Inflammatory macrophage treated with lipopolysaccharide for 4 hours (primary cell): ENCODE data around the gene CCDC183.
"Not testable (repeated sequence)": the region's sequence is repeated elsewhere in the genome, so short reads cannot be mapped to it uniquely, and the experiment has no call there.

Source experiments
- DNase-seq: peaks from one replicate; pipeline ENCODE4 v3.0.0-alpha.2; 2020

Gene CCDC183

DNA sequence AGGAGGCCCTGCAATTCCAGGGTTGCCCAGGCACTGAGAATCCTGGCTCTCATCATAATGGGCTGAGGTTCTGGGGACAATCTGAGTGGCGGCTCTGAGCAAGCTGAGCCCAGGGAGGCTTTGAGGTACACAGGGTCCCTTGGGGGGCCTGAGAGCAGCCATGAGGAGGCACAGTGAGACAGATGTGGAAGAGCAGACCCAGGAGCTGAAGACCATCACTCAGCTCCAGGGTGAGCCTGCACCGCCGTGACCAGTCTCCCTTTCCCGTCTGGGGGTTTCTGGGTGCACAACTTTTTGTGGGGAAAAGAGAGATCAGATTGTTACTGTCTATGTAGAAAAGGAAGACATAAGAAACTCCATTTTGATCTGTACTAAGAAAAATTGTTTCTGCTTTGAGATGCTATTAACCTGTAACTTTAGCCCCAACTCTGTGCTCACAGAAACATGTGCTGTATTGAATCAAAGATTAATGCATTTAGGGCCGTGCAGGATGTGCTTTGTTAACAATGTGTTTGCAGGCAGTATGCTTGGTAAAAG lies at the start of gene CCDC183:
TSS of gene CCDC183 (plus strand) at position 101 of the 537 bp plus-strand sequence. CDS start at position 161, 60 bp downstream.
- DNase-seq = no peak

- no peak for DNase-seq
Measured at GRCh38 chr9:136746621-136747020, 49.5 kb upstream of the CCDC183 start.

DNA sequence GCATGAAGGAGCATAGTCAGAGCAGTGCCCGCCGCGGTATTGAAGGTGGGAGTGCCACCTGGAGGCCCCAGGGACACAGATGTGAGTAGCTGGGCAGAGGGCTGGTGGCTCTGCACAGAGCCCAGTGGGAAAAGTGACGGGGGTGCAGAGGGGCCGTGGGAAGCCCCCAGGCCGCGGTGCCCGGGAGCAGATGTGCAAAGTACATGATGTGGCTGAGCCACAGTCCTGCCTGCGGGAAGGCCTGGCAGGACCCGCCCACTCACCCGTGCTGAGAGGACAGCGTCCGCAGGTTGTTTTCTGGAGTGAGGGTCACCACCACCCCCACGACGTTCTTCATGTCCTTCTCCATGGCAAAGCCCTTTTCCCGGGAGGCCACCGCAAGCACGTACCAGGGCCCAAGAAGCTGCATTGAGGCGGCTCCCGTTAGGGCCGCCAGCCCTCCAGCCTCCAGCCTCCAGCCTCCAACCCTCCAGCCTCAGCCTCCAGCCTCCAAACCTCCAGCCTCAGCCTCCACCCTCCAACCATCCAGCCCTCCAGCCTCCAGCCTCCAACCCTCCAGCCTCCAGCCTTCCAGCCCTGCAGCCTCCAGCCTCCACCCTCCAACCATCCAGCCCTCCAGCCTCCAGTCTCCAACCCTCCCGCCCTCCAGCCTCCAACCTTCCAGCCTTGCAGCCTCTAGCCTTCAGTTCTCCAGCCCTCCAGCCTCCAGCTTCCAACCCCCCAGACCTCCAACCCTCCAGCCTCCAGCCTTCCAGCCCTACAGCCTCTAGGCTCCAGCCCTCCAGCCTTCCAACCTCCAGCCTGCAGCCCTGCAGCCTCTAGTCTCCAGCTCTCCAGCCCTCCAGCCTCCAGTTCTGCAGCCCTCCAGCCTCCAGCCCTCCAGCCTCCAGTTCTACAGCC lies 48.7 kb upstream of the CCDC183 start:
- DNase-seq = no peak

DNA sequence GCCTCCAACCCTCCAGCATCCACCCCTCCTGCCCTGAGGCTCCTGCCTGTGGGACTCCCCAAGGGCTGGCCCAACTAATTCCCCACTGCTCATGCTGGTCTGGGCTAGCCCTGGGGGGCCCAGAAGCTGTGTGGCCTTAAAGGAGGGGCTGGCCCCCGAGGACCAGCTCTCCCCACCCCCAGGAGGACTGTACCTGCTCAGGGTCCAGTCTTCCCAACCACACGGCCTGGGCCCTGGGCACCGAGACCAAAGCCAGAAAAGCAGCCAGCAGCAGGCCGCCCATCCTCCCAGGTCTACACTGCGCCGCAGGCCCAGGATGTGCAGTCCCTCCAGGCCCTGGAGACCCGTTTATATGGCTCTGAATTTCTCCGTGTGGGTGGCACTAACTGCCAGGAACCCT lies 47.9 kb upstream of the CCDC183 start, which contains the start of gene LCN6:
TSS of gene LCN6 (minus strand) at position 325 of the 400 bp plus-strand sequence. CDS start at position 283, 42 bp downstream.
- DNase-seq = no peak

- no peak for DNase-seq
Measured at GRCh38 chr9:136748666-136749611, 47.2 kb upstream of the CCDC183 start.

DNA sequence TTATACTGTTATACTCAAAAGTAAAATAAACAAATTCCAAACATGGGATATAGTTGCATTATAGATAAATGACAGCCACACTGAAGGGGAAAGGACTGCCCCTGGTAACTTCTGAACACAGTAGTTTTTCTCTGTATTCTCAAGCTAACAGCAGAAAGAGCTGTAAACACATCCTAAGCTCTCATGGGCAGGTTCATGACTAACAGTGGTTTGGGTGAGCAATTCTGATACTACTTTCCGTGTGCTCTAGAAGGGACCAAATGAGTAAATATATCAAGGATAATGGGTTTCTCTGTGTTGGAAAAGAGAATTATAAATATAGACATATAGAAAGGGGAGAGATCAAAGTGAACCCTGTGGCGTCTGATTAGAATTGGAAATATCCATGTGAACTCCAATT lies 45.6 kb upstream of the CCDC183 start:
- no peak for DNase-seq

DNA sequence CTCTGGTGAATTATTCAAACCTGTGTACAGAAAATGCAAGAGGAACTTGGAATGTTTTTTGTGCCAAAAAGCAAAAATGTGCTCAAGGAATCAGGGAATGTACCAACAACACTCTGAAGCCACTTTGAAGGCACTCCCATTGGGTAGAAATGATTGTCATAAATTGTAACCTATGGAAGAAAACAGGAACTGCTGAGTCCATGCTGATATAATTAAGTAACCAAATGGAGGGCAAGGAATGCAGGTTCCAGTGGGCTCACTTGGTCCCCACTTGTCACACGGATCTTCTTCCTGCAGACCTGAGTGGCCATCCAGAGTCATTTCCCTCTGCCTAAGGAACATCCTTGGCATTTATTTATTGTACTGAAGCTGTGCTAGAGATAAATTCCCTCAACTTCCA lies 44.9 kb upstream of the CCDC183 start:
- DNase-seq = no peak

DNA sequence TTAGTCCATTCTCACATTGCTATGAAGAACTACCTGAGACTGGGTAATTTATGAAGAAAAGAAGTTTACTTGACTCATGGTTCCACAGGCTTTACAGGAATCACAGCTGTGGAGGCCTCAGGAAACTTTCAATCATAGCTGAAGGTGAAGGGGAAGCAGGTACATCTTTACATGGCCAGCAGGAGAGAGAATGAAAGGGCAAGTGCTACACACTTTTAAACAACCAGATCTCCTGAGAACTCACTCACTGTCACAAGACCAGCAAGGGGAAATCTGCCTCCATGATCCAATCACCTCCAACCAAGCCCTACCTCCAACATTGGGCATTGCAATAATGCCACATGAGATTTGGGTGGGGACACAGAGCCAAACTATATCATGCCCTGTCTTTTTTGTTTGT lies 44.3 kb upstream of the CCDC183 start:
- DNase-seq = no peak

DNA sequence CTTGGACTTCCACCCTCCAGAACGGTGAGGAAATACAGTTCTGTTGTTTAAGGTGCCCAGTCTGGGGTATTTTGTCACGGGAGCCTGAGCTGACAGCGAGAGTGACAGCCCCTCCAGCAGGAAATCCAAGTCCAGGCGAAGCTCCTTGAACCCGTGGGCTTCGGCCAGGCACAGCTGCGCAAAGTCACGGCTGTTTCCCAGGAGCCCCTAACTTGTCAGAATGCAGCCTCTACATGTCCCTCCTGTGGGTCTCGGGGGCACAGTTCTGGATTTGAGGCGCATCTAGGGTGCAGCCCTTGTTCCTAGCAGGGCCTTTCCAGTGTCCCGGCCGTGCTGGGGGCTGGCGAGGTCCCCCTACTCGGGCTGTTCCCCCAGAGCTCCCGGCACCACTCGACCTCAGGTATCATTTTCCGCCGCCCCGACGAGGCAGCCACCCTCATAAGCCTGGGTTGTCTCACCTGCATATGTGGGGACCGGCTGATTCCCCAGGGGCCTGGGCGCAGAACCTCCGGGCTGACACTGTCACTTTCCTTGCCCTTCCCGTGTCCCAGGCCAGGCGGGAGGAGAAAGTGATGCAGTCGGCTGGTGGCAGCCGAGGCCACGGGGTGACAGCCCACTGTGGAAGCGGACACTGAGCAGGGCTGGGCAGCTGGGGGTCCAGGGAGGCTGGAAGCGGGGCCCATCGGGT lies 42.6 kb upstream of the CCDC183 start:
- DNase-seq = no peak

DNA sequence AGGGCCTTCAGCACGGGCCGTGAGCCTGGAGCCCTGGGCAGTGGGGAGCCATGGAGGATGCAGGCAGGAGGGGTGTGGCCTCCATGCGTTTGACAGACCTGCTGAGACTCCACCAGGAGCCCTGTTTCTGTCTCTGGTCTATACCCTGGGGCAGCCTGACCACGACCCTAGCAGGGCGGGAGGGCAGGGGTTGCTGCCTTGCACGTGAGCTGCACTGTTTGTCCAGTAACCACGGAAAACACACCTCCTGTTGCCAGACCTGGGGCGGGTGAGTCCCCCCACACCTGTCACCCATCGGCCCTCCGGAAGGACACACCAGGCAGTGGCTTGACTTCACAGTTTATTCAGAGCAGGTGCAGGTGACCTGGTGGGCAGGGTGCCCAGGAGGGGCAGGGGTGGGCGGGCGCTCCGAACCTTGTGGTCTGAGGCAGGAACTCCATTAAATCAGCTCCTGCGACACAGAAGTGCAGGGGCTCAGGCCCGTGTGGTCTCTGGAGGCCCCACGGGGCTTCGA lies 42.0 kb upstream of the CCDC183 start:
- DNase-seq = no peak

GRCh38 chr9:136754626-136755301 lies 41.4 kb upstream of the CCDC183 start:
- DNase-seq = no peak

DNA sequence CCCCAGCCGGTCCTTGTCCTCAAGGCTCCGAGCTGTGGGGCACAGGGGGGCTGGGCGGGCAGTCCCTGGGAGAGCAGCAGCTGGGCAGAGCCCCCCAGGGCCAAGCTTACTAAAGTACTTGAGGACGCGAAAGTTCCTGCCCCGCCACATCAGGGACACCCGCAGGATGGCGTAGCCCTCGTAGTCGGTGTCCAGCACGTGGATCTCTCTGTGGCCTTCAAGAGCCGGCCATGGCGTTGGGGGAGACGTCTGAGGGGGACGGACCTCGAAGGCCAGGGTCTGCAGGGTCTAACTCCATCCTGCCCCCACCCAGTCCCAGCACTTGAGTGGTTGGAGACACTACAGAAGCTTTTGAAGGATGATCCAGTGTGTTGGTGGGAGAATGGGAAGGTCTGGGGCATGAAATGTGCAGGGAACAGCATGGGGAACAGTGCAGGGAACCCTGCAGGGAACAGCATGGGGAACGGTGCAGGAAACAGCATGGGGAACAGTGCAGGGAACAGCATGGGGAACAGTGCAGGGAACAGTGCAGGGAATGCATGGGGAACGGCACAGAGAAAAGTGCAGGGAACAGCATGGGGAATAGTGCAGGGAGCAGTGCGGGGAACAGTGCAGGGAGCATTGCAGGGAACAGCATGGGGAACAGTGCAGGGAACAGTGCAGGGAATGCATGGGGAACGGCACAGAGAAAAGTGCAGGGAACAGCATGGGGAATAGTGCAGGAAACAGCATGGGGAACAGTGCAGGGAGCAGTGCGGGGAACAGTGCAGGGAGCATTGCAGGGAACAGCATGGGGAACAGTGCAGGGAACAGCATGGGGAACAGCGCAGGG lies 40.6 kb upstream of the CCDC183 start:
- DNase-seq = not testable (repeated sequence)

DNA sequence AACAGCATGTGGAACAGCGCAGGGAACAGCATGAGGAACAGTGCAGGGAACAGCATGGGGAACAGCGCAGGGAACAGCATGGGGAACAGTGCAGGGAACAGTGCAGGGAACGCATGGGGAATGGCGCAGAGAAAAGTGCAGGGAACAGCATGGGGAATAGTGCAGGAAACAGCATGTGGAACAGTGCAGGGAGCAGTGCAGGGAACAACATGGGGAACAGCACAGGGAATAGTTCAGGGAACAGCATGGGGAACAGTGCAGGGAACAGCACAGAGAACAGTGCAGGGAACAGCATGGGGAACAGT lies 40.1 kb upstream of the CCDC183 start:
- DNase-seq = no peak

DNA sequence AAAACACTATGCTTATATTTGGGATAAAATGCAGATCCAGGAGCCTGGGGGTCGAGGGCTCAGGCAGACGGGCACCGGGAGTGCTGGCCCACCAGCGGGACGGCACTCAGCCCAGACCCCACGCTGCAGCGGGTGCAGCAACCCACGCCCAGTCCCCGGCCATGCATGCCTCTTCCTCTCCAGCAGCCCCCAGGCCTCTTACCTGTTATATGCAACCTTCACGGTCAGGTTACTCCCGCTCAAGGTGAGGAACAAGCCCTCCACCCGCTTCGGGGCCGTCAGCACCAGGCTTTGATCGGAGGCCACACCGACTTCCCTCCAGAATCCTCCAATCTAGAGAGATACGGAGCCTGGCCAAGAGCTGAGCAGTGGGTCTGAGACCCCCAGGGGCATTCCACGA lies 39.3 kb upstream of the CCDC183 start:
- no peak for DNase-seq

- DNase-seq = no peak
Measured at GRCh38 chr9:136757328-136757727, 38.8 kb upstream of the CCDC183 start.

GRCh38 chr9:136757751-136758140 lies 38.4 kb upstream of the CCDC183 start:
- no peak for DNase-seq

GRCh38 chr9:136759001-136759400 lies 37.1 kb upstream of the CCDC183 start:
- DNase-seq = no peak

- DNase-seq = no peak
Measured at GRCh38 chr9:136759436-136760325, 36.5 kb upstream of the CCDC183 start.

DNA sequence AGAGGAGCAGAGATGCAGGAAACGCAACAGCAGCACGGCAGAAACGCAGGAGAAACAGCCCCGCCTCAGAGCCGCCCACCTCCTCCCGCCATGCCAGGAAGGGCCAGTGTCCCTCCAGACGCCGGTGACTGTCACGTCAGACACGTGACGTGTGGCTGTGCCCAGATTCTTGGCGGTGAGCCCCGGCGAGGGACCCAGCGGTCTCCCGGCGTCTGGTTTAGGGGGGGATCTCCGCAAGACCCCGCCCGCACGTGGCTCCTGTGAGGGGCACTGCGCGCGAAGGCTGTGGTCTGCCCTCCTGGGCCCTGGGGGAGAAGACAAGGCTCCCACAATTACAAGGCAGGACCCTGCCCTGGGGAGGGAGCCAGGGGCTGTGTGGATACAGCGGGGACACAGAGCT lies 35.7 kb upstream of the CCDC183 start:
- DNase-seq = no peak
